ENCODE results near the gene AMPD2.

DNA sequence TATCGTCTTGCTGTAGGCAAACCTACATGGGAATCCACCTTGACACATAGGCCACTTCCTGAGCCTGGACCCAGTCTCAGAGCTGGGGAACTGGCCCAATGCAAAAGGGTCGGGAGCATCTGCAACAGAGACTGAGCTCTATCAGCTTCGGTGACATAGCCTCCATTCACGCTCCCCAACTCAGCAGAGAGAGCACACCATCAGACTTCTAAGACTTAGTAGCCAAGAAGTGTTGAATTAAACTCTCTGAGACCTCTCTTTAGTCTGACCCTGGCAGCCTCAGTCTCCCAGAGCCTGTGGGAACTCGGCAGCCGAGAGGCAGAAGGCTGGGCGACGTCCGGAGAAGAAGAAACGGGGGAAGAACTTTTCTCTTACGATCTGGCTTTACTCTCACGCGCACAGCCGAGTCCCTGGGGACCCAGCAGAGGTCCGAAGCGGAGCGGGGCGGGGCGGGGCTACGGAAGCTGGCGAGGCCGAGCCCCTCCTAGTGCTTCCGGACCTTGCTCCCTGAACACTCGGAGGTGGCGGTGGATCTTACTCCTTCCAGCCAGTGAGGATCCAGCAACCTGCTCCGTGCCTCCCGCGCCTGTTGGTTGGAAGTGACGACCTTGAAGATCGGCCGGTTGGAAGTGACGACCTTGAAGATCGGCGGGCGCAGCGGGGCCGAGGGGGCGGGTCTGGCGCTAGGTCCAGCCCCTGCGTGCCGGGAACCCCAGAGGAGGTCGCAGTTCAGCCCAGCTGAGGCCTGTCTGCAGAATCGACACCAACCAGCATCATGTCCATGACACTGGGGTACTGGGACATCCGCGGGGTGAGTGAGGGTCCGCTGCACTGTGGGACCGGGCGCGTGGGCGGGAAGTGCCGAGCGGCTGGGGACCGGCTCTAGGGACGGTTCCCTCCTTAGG, 36.2 kb downstream of the AMPD2 start, which contains the start of gene GSTM4:
- TF ChIP-seq, protein P1, sequence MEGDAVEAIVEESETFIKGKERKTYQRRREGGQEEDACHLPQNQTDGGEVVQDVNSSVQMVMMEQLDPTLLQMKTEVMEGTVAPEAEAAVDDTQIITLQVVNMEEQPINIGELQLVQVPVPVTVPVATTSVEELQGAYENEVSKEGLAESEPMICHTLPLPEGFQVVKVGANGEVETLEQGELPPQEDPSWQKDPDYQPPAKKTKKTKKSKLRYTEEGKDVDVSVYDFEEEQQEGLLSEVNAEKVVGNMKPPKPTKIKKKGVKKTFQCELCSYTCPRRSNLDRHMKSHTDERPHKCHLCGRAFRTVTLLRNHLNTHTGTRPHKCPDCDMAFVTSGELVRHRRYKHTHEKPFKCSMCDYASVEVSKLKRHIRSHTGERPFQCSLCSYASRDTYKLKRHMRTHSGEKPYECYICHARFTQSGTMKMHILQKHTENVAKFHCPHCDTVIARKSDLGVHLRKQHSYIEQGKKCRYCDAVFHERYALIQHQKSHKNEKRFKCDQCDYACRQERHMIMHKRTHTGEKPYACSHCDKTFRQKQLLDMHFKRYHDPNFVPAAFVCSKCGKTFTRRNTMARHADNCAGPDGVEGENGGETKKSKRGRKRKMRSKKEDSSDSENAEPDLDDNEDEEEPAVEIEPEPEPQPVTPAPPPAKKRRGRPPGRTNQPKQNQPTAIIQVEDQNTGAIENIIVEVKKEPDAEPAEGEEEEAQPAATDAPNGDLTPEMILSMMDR (IDR thresholded peaks at IDR 0.05 in 8 of 11, conservative IDR thresholded peaks at IDR 0.05 in 3 of 11): peak in 3 of 11 experiments; percentile 14 to 16 (median 15)
- TF ChIP-seq POLR2A (IDR thresholded peaks at IDR 0.05): no peak

Measured in spleen (tissue), 7 donors.